ENCODE results near the gene PCSK5. TPM values are rescaled to one million over a fixed set of nuclear protein-coding genes. Genes with fewer than 3 reads are reported as not detected.

PCSK5 gene
- total RNA-seq, 1 experiment from 2014 or later, result 7.5 TPM

DNA sequence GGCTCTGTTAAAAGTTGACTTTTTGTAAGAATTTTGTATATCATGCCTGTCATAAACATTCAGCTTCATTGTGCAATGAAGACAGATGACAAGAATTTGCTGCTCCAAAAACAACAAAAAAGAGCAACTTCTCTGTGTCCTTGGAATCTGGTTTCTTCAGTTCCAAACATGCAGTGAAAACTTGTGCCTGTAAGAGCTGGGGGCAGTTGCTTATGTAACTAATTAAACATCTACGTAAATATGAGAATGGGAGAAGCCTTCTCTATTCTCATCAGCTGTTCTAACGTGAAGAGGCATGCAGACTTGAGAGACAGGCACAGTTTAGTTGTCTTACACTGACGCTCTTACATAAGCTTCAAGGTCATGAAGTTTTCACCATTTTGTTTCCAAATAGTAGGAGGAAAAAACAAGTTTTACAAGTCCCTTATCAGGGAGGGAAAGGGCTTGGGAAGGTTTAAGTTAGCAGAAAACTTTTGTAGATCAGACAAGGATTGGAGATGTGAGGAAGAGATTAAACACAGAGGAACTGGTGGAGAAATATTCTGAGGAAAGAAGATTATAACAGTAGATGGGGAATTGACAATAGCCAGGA is 333.4 kb downstream of the PCSK5 start:
- H4K20me1 ChIP-seq (ENCODE audit: control insufficient read depth, insufficient read depth, insufficient read length), result no peaks in the 10 kb centered on the region
- H3K27ac ChIP-seq (ENCODE audit: insufficient read length, low read depth, low read length), result no peak overlapping the region
- Mint-ChIP-seq H3K36me3 (ENCODE audit: insufficient read depth in 1 of 3, low read depth in 3 of 3) (no peaks in the 10 kb centered on the region), H3K4me3 (no peak overlapping the region), H3K27me3 (ENCODE audit: low read depth) (no peaks in the 10 kb centered on the region; the same call in 1 of the 2 replicates), H3K27ac (no peak overlapping the region), H3K4me1 (peaks cover 8 to 9% of the 10 kb centered on the region in 2 experiments), H3K9me3 (no peaks in the 10 kb centered on the region)
- H3K18ac ChIP-seq (ENCODE audit: insufficient read length, low read depth, low read length), result no peak overlapping the region
- no peak overlapping the region for H2AK5ac ChIP-seq (ENCODE audit: insufficient read length, low read length)
- H2BK12ac ChIP-seq (ENCODE audit: insufficient read length, low read depth, low read length), result no peak overlapping the region
- H3K56ac ChIP-seq (ENCODE audit: insufficient read length, low read depth, low read length), result no peak overlapping the region
- no CpG with 5 or more reads among the region's 3 CpGs for WGBS (ENCODE audit: extremely low coverage, insufficient read length, low lambda C conversion rate)
- TF ChIP-seq, protein P1, sequence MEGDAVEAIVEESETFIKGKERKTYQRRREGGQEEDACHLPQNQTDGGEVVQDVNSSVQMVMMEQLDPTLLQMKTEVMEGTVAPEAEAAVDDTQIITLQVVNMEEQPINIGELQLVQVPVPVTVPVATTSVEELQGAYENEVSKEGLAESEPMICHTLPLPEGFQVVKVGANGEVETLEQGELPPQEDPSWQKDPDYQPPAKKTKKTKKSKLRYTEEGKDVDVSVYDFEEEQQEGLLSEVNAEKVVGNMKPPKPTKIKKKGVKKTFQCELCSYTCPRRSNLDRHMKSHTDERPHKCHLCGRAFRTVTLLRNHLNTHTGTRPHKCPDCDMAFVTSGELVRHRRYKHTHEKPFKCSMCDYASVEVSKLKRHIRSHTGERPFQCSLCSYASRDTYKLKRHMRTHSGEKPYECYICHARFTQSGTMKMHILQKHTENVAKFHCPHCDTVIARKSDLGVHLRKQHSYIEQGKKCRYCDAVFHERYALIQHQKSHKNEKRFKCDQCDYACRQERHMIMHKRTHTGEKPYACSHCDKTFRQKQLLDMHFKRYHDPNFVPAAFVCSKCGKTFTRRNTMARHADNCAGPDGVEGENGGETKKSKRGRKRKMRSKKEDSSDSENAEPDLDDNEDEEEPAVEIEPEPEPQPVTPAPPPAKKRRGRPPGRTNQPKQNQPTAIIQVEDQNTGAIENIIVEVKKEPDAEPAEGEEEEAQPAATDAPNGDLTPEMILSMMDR (conservative IDR thresholded peaks at IDR 0.05), result no peak
- H3K4ac ChIP-seq (ENCODE audit: low read depth, low read length), result no peak overlapping the region
- no peak overlapping the region for H4K5ac ChIP-seq (ENCODE audit: insufficient read length, low read depth, low read length)
- no peak for DNase-seq
- H2BK5ac ChIP-seq (ENCODE audit: insufficient read length, low read length), result no peak overlapping the region
- H3K23ac ChIP-seq (ENCODE audit: insufficient read length, low read depth, low read length), result no peak overlapping the region
- H3T11ph ChIP-seq (ENCODE audit: low read length), result no peak overlapping the region
- no peak overlapping the region for H2BK20ac ChIP-seq (ENCODE audit: low read depth, low read length, poor library complexity, severe bottlenecking)
- no peak overlapping the region for H4K91ac ChIP-seq (ENCODE audit: insufficient read length, low read depth, low read length)
- H3K4me2 ChIP-seq (ENCODE audit: insufficient read depth, insufficient read length, low read length), result no peak overlapping the region
- no peaks in the 10 kb centered on the region for H3K79me2 ChIP-seq (ENCODE audit: insufficient read depth, low read length)
- no peak overlapping the region for H2BK120ac ChIP-seq (ENCODE audit: low read depth, low read length, poor library complexity, severe bottlenecking)
- H3K23me2 ChIP-seq (ENCODE audit: insufficient read length, low read depth, low read length, poor library complexity, severe bottlenecking), result no peaks in the 10 kb centered on the region
- H3K4me1 ChIP-seq (ENCODE audit: insufficient read depth, low read length), result no peaks in the 10 kb centered on the region; the same call in 1 of the 2 replicates
- no peaks in the 10 kb centered on the region for H3K27me3 ChIP-seq (ENCODE audit: insufficient read depth, low read length)
- H3K14ac ChIP-seq (ENCODE audit: insufficient read depth, low read length), result no peak overlapping the region
- H4K8ac ChIP-seq (replicated peaks; ENCODE audit: insufficient read length, low read depth, low read length), result no peak overlapping the region
- no peaks in the 10 kb centered on the region for H3K79me1 ChIP-seq (ENCODE audit: insufficient read depth, low read depth, low read length, poor library complexity, severe bottlenecking)
- no peaks in the 10 kb centered on the region for H3K9me3 ChIP-seq (ENCODE audit: control insufficient read depth, low read depth, low read length)
- H2AFZ ChIP-seq (ENCODE audit: low read length), result no peak overlapping the region
- no peak overlapping the region for H2BK15ac ChIP-seq (ENCODE audit: low read depth, low read length)
- no peak overlapping the region for H3K9ac ChIP-seq (ENCODE audit: extremely low read depth, insufficient read length, low read length)

Data from H9 (cell line).